ENCODE data around the gene ABCC5. TPM values are rescaled to one million over a fixed set of nuclear protein-coding genes. Genes with fewer than 3 reads are reported as not detected.
A peak's percentile ranks its signal among the peaks of the same experiment; 100 is the strongest.

The ABCC5 gene
- polyA plus RNA-seq, 1 donor (not counting 4 experiments of a cell fraction or from before 2014, with no cell fraction given): 28.7 TPM

GRCh38 chr3:184022323-184022722 lies 4.6 kb upstream of the ABCC5 start:
- dilution Hi-C loops (cut with MboI; ENCODE audit: extremely low pct_ligation_motif_present, low sequenced_read_pairs): no loop called here
- no peak overlapping the region for H2AFZ ChIP-seq (ENCODE audit: control insufficient read depth, low read length)
- no peak for FAIRE-seq
- no peak overlapping the region for H3K9ac ChIP-seq (ENCODE audit: control insufficient read depth, extremely low read depth, insufficient read depth, low read length)
- H3K79me2 ChIP-seq (ENCODE audit: control insufficient read depth, insufficient read depth, low read length): peaks cover 2% of the 10 kb centered on the region
- H3K9me1 ChIP-seq (ENCODE audit: control insufficient read depth, extremely low read depth, insufficient read depth, low read length): no peaks in the 10 kb centered on the region
- H3K36me3 ChIP-seq (ENCODE audit: control insufficient read depth in 2 of 2, extremely low read depth in 1 of 2, insufficient read depth in 2 of 2, low read length in 2 of 2): no peaks in the 10 kb centered on the region
- H4K20me1 ChIP-seq (ENCODE audit: control insufficient read depth, extremely low read depth, insufficient read depth, low read length): no peaks in the 10 kb centered on the region
- H3K27me3 ChIP-seq (ENCODE audit: control insufficient read depth, extremely low read depth, insufficient read depth, low read length): no peaks in the 10 kb centered on the region
- peaks cover 5% of the 10 kb centered on the region for H3K4me1 ChIP-seq (ENCODE audit: control insufficient read depth, extremely low read depth, insufficient read depth, low read length)
- no peak overlapping the region for H3K4me3 ChIP-seq (ENCODE audit: control insufficient read depth in 2 of 3, extremely low read depth in 1 of 3, insufficient read depth in 2 of 3, low read depth in 1 of 3, low read length in 3 of 3)
- H3K27ac ChIP-seq (ENCODE audit: control insufficient read depth, insufficient read depth, low read length): no peak overlapping the region
- no peak for DNase-seq (ENCODE audit: low read depth, low spot score)
- no peaks in the 10 kb centered on the region for H3K9me3 ChIP-seq (ENCODE audit: control insufficient read depth, low read depth, low read length)
- H3K4me2 ChIP-seq (ENCODE audit: control insufficient read depth, extremely low read depth, insufficient read depth, low read depth, low read length): no peak overlapping the region
- TF ChIP-seq EZH2 (IDR thresholded peaks at IDR 0.05; ENCODE audit: low read length) (no peak), CTCF (optimal IDR thresholded peaks at IDR 0.05 in 1 of 3, IDR thresholded peaks at IDR 0.05 in 1 of 3, conservative IDR thresholded peaks at IDR 0.05 in 1 of 3; ENCODE audit: extremely low read depth in 1 of 3, insufficient read depth in 2 of 3, low read length in 3 of 3) (no peak)

GRCh38 chr3:184018424-184018973 lies 815 bp upstream of the ABCC5 start:
- FAIRE-seq: no peak

More at GRCh38 chr3:184018424-184018973, 815 bp upstream of the ABCC5 start:
- DNase-seq (ENCODE audit: low read depth, low spot score): no peak
- TF ChIP-seq EZH2 (IDR thresholded peaks at IDR 0.05; ENCODE audit: low read length) (no peak), CTCF (optimal IDR thresholded peaks at IDR 0.05 in 1 of 3, IDR thresholded peaks at IDR 0.05 in 1 of 3, conservative IDR thresholded peaks at IDR 0.05 in 1 of 3; ENCODE audit: extremely low read depth in 1 of 3, insufficient read depth in 2 of 3, low read length in 3 of 3) (no peak)
- peaks cover 18% of the 10 kb centered on the region for H3K4me1 ChIP-seq (ENCODE audit: control insufficient read depth, extremely low read depth, insufficient read depth, low read length)
- dilution Hi-C loops (cut with MboI; ENCODE audit: extremely low pct_ligation_motif_present, low sequenced_read_pairs): no loop called here
- peaks cover 23% of the 10 kb centered on the region for H3K79me2 ChIP-seq (ENCODE audit: control insufficient read depth, insufficient read depth, low read length)
- H3K9me1 ChIP-seq (ENCODE audit: control insufficient read depth, extremely low read depth, insufficient read depth, low read length): no peaks in the 10 kb centered on the region
- H3K4me3 ChIP-seq (ENCODE audit: control insufficient read depth in 2 of 3, extremely low read depth in 1 of 3, insufficient read depth in 2 of 3, low read depth in 1 of 3, low read length in 3 of 3): peak overlapping the region; percentile 89 to 98 (median 95)
- peak overlapping the region; percentile 100 for H2AFZ ChIP-seq (ENCODE audit: control insufficient read depth, low read length)
- peak overlapping the region; percentile 60 for H3K27ac ChIP-seq (ENCODE audit: control insufficient read depth, insufficient read depth, low read length)
- peak overlapping the region; percentile 98 for H3K4me2 ChIP-seq (ENCODE audit: control insufficient read depth, extremely low read depth, insufficient read depth, low read depth, low read length)
- H3K36me3 ChIP-seq (ENCODE audit: control insufficient read depth in 2 of 2, extremely low read depth in 1 of 2, insufficient read depth in 2 of 2, low read length in 2 of 2): peaks cover 0 to under 1% of the 10 kb centered on the region in 2 experiments
- H4K20me1 ChIP-seq (ENCODE audit: control insufficient read depth, extremely low read depth, insufficient read depth, low read length): no peaks in the 10 kb centered on the region
- H3K9me3 ChIP-seq (ENCODE audit: control insufficient read depth, low read depth, low read length): no peaks in the 10 kb centered on the region
- no peaks in the 10 kb centered on the region for H3K27me3 ChIP-seq (ENCODE audit: control insufficient read depth, extremely low read depth, insufficient read depth, low read length)
- peak overlapping the region; percentile 75 for H3K9ac ChIP-seq (ENCODE audit: control insufficient read depth, extremely low read depth, insufficient read depth, low read length)

All from keratinocyte (primary cell).